Thyroid gland (tissue), 4 donors: ENCODE results near the gene PLA2G6. TPM values are rescaled to one million over a fixed set of nuclear protein-coding genes. Genes with fewer than 3 reads are reported as not detected.

Experiments used
- DNase-seq, 2 donors: peaks; one replicate each; pipeline ENCODE4 v3.0.0-alpha.2; 2019
- H3K27ac ChIP-seq, 3 donors: fragments of 200-600 bp; sonication (generic); 1 replicate in 2 of 3; 2 replicates in 1 of 3; pipeline ENCODE4 v1.5.1; 2016 to 2019; ENCODE audit warnings: mild to moderate bottlenecking in 1 of 3, moderate library complexity in 1 of 3
- H3K27me3 ChIP-seq: fragments of 200-600 bp; sonication (generic); one replicate; pipeline ENCODE4 v1.5.1; 2019
- H3K36me3 ChIP-seq, 2 donors: fragments of 200-600 bp; sonication (generic); one replicate each; pipeline ENCODE4 v1.5.1; 2016 to 2019
- H3K4me1 ChIP-seq, 2 donors: fragments of 200-600 bp; sonication (generic); one replicate each; pipeline ENCODE4 v1.5.1; 2017 to 2019
- H3K4me3 ChIP-seq, 3 donors: fragments of 200-600 bp; sonication (generic); replicated peaks in 1 of 3; 1 replicate in 2 of 3; 2 replicates in 1 of 3; pipeline ENCODE4 v1.5.1; 2016; ENCODE audit warnings: mild to moderate bottlenecking in 1 of 3
- H3K9me3 ChIP-seq: fragments of 200-600 bp; sonication (generic); one replicate; pipeline ENCODE4 v1.5.1; 2017
- POLR2A ChIP-seq, 2 donors: fragments of 450-650 bp; IDR thresholded peaks; one replicate each; pipeline ENCODE4 v1.6.1; 2017; ENCODE audit warnings: antibody characterized with exemption in 2 of 2, mild to moderate bottlenecking in 2 of 2, moderate library complexity in 1 of 2
- WGBS, 2 donors: methylation state at CpG; one replicate each; pipeline ENCODE4 v1.1.5; 2017; 5-methylcytosine and 5-hydroxymethylcytosine counted together
- intact Hi-C: fragments of 100-400 bp; cut with DNase I; formaldehyde crosslinking; loops from one replicate; pipeline ENCODE4 v1.15.1; 2023
- total RNA-seq, 4 donors: library from RNA; depleted of rRNA; stranded (reverse); fragments of >200 nt; gene quantifications; one replicate each; pipeline ENCODE4 v1.2.3, GENCODE V29; 2016
- TF ChIP-seq, protein P1 (sequence below), 6 experiments: fragments of 200-600 bp in 3 of 6; fragments of 450-650 bp in 3 of 6; sonication (generic) in 3 of 6; IDR thresholded peaks; one replicate each; pipeline ENCODE4 v1.5.1; 2016 to 2019; ENCODE audit warnings: antibody characterized with exemption in 6 of 6, mild to moderate bottlenecking in 2 of 6, inconsistent platforms in 1 of 6, moderate library complexity in 1 of 6

The PLA2G6 gene
- total RNA-seq, 4 donors from 2014 or later, result 106 to 122 (median 112) TPM

- TF ChIP-seq POLR2A (IDR thresholded peaks at IDR 0.05), result no peak
- TF ChIP-seq, protein P1, sequence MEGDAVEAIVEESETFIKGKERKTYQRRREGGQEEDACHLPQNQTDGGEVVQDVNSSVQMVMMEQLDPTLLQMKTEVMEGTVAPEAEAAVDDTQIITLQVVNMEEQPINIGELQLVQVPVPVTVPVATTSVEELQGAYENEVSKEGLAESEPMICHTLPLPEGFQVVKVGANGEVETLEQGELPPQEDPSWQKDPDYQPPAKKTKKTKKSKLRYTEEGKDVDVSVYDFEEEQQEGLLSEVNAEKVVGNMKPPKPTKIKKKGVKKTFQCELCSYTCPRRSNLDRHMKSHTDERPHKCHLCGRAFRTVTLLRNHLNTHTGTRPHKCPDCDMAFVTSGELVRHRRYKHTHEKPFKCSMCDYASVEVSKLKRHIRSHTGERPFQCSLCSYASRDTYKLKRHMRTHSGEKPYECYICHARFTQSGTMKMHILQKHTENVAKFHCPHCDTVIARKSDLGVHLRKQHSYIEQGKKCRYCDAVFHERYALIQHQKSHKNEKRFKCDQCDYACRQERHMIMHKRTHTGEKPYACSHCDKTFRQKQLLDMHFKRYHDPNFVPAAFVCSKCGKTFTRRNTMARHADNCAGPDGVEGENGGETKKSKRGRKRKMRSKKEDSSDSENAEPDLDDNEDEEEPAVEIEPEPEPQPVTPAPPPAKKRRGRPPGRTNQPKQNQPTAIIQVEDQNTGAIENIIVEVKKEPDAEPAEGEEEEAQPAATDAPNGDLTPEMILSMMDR (IDR thresholded peaks at IDR 0.05), result no peak
- intact Hi-C loops, result no loop called here
- WGBS, 2 donors, result 92 to 95% methylated on average over 2 to 4 of the region's 4 CpGs
- no peak overlapping the region for H3K4me3 ChIP-seq
- no peaks in the 10 kb centered on the region for H3K9me3 ChIP-seq
- H3K4me1 ChIP-seq, result no peaks in the 10 kb centered on the region
- H3K27me3 ChIP-seq, result no peaks in the 10 kb centered on the region
- H3K27ac ChIP-seq, result no peak overlapping the region
- peaks cover 0 to 5% of the 10 kb centered on the region in 2 donors for H3K36me3 ChIP-seq
- no peak for DNase-seq
Measured at GRCh38 chr22:38135133-38135706, 46.4 kb downstream of the PLA2G6 start.

- H3K4me3 ChIP-seq, result no peak overlapping the region
- WGBS, 2 donors, result 90 to 97% methylated on average over 2 to 4 of the region's 4 CpGs
- H3K36me3 ChIP-seq, result peaks cover 0 to 5% of the 10 kb centered on the region in 2 donors
- H3K27me3 ChIP-seq, result no peaks in the 10 kb centered on the region
- intact Hi-C loops, result no loop called here
- H3K9me3 ChIP-seq, result no peaks in the 10 kb centered on the region
- no peak overlapping the region for H3K27ac ChIP-seq
- H3K4me1 ChIP-seq, result no peaks in the 10 kb centered on the region
- TF ChIP-seq, protein P1 (IDR thresholded peaks at IDR 0.05), result no peak
- no peak for TF ChIP-seq POLR2A (IDR thresholded peaks at IDR 0.05)
- DNase-seq, result no peak
Measured at GRCh38 chr22:38133331-38133730, 48.3 kb downstream of the PLA2G6 start.

GRCh38 chr22:38132794-38133193 is 48.8 kb downstream of the PLA2G6 start:
- H3K4me1 ChIP-seq, result no peaks in the 10 kb centered on the region
- no peaks in the 10 kb centered on the region for H3K9me3 ChIP-seq
- intact Hi-C loops, result no loop called here
- WGBS, 2 donors, result 95 to 100% methylated on average over 5 to 28 of the region's 28 CpGs
- TF ChIP-seq, protein P1 (IDR thresholded peaks at IDR 0.05), result no peak
- TF ChIP-seq POLR2A (IDR thresholded peaks at IDR 0.05), result no peak
- H3K27me3 ChIP-seq, result no peaks in the 10 kb centered on the region
- no peak overlapping the region for H3K4me3 ChIP-seq
- H3K36me3 ChIP-seq, result no peaks in the 10 kb centered on the region
- no peak for DNase-seq
- no peak overlapping the region for H3K27ac ChIP-seq

DNA sequence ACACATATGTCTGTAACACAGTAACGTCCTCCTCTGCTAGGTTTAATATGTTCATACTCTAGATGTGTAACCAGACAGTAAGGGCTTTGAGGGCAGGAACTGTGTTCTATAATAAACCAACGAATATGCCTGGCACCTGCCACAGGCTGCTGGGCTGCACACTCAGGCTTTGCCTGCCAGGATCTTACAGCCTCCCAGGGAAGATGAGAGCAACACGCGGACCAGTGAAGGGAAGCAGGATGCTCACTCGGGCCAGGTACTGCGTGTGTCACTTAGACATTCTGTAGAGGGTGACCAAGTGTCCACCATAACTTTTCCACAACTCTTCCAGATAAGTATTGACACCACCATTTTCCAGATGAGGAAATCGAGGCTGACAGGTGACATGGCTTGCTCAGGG is 49.5 kb downstream of the PLA2G6 start:
- TF ChIP-seq, protein P1 (IDR thresholded peaks at IDR 0.05), result no peak
- no peak for TF ChIP-seq POLR2A (IDR thresholded peaks at IDR 0.05)
- H3K36me3 ChIP-seq, result no peaks in the 10 kb centered on the region
- H3K27ac ChIP-seq, result no peak overlapping the region
- no peak for DNase-seq
- no peaks in the 10 kb centered on the region for H3K4me1 ChIP-seq
- no peaks in the 10 kb centered on the region for H3K27me3 ChIP-seq
- no peaks in the 10 kb centered on the region for H3K9me3 ChIP-seq
- intact Hi-C loops, result no loop called here
- no peak overlapping the region for H3K4me3 ChIP-seq
- 90 to 97% methylated on average over 4 to 7 of the region's 7 CpGs for WGBS, 2 donors

GRCh38 chr22:38131399-38131798 is 50.2 kb downstream of the PLA2G6 start:
- 73 to 75% methylated on average over 2 of the region's 2 CpGs for WGBS, 2 donors
- H3K36me3 ChIP-seq, result no peaks in the 10 kb centered on the region
- peak overlapping the region in 1 of 3 donors; percentile 12 for H3K27ac ChIP-seq
- no peaks in the 10 kb centered on the region for H3K9me3 ChIP-seq
- no peak for TF ChIP-seq POLR2A (IDR thresholded peaks at IDR 0.05)
- TF ChIP-seq, protein P1 (IDR thresholded peaks at IDR 0.05), result no peak
- intact Hi-C loops, result no loop called here
- H3K4me3 ChIP-seq, result no peak overlapping the region
- no peaks in the 10 kb centered on the region for H3K27me3 ChIP-seq
- no peak for DNase-seq
- H3K4me1 ChIP-seq, result no peaks in the 10 kb centered on the region
